Esophagus muscularis mucosa (tissue), 4 donors: ENCODE measurements around the gene PHKA2. TPM values are rescaled to one million over a fixed set of nuclear protein-coding genes. Genes with fewer than 3 reads are reported as not detected.

Experiments
- small RNA-seq, 3 donors: library from RNA; depleted of rRNA; stranded (forward); fragments of <200 nt; gene quantifications; one replicate each; pipeline ENCODE3, GENCODE V24; 2016
- total RNA-seq, 4 donors: library from RNA; depleted of rRNA; stranded (reverse); fragments of >200 nt; gene quantifications; one replicate each; pipeline versions ENCODE4 v1.1.0 to v1.2.1, GENCODE V29; 2016

Gene PHKA2
- total RNA-seq, 4 donors from 2014 or later, result 9.8 to 20.7 (median 15.4) TPM

Small RNAs within 50 kb of the gene (small RNA-seq; reads per million reads assigned to genes)
- gene RN7SL48P, result 0 reads per million in 3 donors

Other genes with a start within 250 kb of the PHKA2 start
- 1 to 10 TPM in 3 of 4 donors, under 1 TPM in 1; 0.83 to 2.7 (median 2.1) TPM for gene ADGRG2, start 138.4 kb upstream of the PHKA2 start, total RNA-seq